ENCODE results near the gene FBH1.

The FBH1 gene

GRCh38 chr10:5952731-5953385 is 62.8 kb downstream of the FBH1 start:
- H3K4me1 ChIP-seq (ENCODE audit: insufficient read depth, low read length, severe bottlenecking), result no peaks in the 10 kb centered on the region
- H3K79me2 ChIP-seq (ENCODE audit: insufficient read depth, low read length), result no peaks in the 10 kb centered on the region
- no peaks in the 10 kb centered on the region for H3K9me3 ChIP-seq (ENCODE audit: low read length)
- no peaks in the 10 kb centered on the region; the same call in 1 of the 2 replicates for H3F3A ChIP-seq (ENCODE audit: insufficient read depth, low read length)
- no peaks in the 10 kb centered on the region for H3K9me2 ChIP-seq (ENCODE audit: low read depth, low read length)
- H3K27me3 ChIP-seq (ENCODE audit: insufficient read depth, low read length), result peaks cover 6% of the 10 kb centered on the region; the same call in 1 of the 2 replicates
- H3K4me3 ChIP-seq (ENCODE audit: low read depth, low read length, poor library complexity, severe bottlenecking), result no peak overlapping the region
- no peaks in the 10 kb centered on the region for H3K36me3 ChIP-seq (ENCODE audit: insufficient read depth, low read length)
- TF ChIP-seq CTCF (IDR thresholded peaks at IDR 0.05; ENCODE audit: low read length) (no peak), EZH2 (IDR thresholded peaks at IDR 0.05; ENCODE audit: borderline replicate concordance, low read length) (no peak)
- H4K20me1 ChIP-seq (ENCODE audit: insufficient read depth, low read length), result no peaks in the 10 kb centered on the region
- no peak overlapping the region for H3K27ac ChIP-seq (ENCODE audit: low read depth, low read length, poor library complexity, severe bottlenecking)
- H3K9ac ChIP-seq (ENCODE audit: low read length), result no peak overlapping the region
- no peak overlapping the region for H2AFZ ChIP-seq (ENCODE audit: low read length)
- no peak overlapping the region for H3K4me2 ChIP-seq (ENCODE audit: low read length)

GRCh38 chr10:5953676-5954075 is 63.6 kb downstream of the FBH1 start:
- Histone ChIP-seq H3K27me3 (ENCODE audit: insufficient read depth, low read length) (peaks cover 6% of the 10 kb centered on the region; the same call in 1 of the 2 replicates), H3K9me3 (ENCODE audit: low read length) (no peaks in the 10 kb centered on the region), H4K20me1 (ENCODE audit: insufficient read depth, low read length) (no peaks in the 10 kb centered on the region)

GRCh38 chr10:5956146-5956936 is 66.3 kb downstream of the FBH1 start:
- H3F3A ChIP-seq (ENCODE audit: insufficient read depth, low read length), result no peaks in the 10 kb centered on the region; the same call in 1 of the 2 replicates
- H3K4me3 ChIP-seq (ENCODE audit: low read depth, low read length, poor library complexity, severe bottlenecking), result no peak overlapping the region
- no peaks in the 10 kb centered on the region for H3K9me2 ChIP-seq (ENCODE audit: low read depth, low read length)
- no peak overlapping the region for H3K4me2 ChIP-seq (ENCODE audit: low read length)
- H3K36me3 ChIP-seq (ENCODE audit: insufficient read depth, low read length), result no peaks in the 10 kb centered on the region
- H3K79me2 ChIP-seq (ENCODE audit: insufficient read depth, low read length), result no peaks in the 10 kb centered on the region
- H3K9ac ChIP-seq (ENCODE audit: low read length), result no peak overlapping the region
- H3K27ac ChIP-seq (ENCODE audit: low read depth, low read length, poor library complexity, severe bottlenecking), result no peak overlapping the region
- no peaks in the 10 kb centered on the region for H3K4me1 ChIP-seq (ENCODE audit: insufficient read depth, low read length, severe bottlenecking)
- H3K9me3 ChIP-seq (ENCODE audit: low read length), result no peaks in the 10 kb centered on the region
- no peak for TF ChIP-seq EZH2 (IDR thresholded peaks at IDR 0.05; ENCODE audit: borderline replicate concordance, low read length)
- TF ChIP-seq CTCF (IDR thresholded peaks at IDR 0.05; ENCODE audit: low read length), result no peak
- peaks cover 6% of the 10 kb centered on the region; the same call in 1 of the 2 replicates for H3K27me3 ChIP-seq (ENCODE audit: insufficient read depth, low read length)
- H4K20me1 ChIP-seq (ENCODE audit: insufficient read depth, low read length), result no peaks in the 10 kb centered on the region
- H2AFZ ChIP-seq (ENCODE audit: low read length), result no peak overlapping the region

More at GRCh38 chr10:5953676-5954075, 63.6 kb downstream of the FBH1 start:
- Histone ChIP-seq H3K36me3 (ENCODE audit: insufficient read depth, low read length) (no peaks in the 10 kb centered on the region), H3K4me2 (ENCODE audit: low read length) (no peak overlapping the region), H2AFZ (ENCODE audit: low read length) (no peak overlapping the region), H3K27ac (ENCODE audit: low read depth, low read length, poor library complexity, severe bottlenecking) (no peak overlapping the region), H3K9ac (ENCODE audit: low read length) (no peak overlapping the region), H3K79me2 (ENCODE audit: insufficient read depth, low read length) (no peaks in the 10 kb centered on the region), H3K4me3 (ENCODE audit: low read depth, low read length, poor library complexity, severe bottlenecking) (no peak overlapping the region), H3K4me1 (ENCODE audit: insufficient read depth, low read length, severe bottlenecking) (no peaks in the 10 kb centered on the region), H3F3A (ENCODE audit: insufficient read depth, low read length) (no peaks in the 10 kb centered on the region; the same call in 1 of the 2 replicates), H3K9me2 (ENCODE audit: low read depth, low read length) (no peaks in the 10 kb centered on the region)
- no peak for TF ChIP-seq CTCF (IDR thresholded peaks at IDR 0.05; ENCODE audit: low read length)
- TF ChIP-seq EZH2 (IDR thresholded peaks at IDR 0.05; ENCODE audit: borderline replicate concordance, low read length), result no peak

Data from OCI-LY1 (cell line).